Keratinocyte (primary cell): ENCODE data around the gene ARHGAP31.

Experiments used
- EZH2 ChIP-seq: IDR thresholded peaks from one replicate; pipeline ENCODE4 v1.6.1; 2012; ENCODE audit warnings: inconsistent platforms, mild to moderate bottlenecking, low read length, moderate library complexity
- TF ChIP-seq, protein P1 (sequence below), 3 experiments: IDR thresholded peaks in 1 of 3; conservative IDR thresholded peaks in 1 of 3; optimal IDR thresholded peaks in 1 of 3; 2 replicates in 2 of 3; 3 replicates in 1 of 3; pipeline versions ENCODE3 to v1.5.1; 2011; ENCODE audit warnings: low read length in 3 of 3, mild to moderate bottlenecking in 3 of 3, moderate library complexity in 2 of 3, control low read depth in 1 of 3, inconsistent platforms in 1 of 3; ENCODE audit not compliant: insufficient read depth in 2 of 3; ENCODE audit errors: extremely low read depth in 1 of 3

DNA sequence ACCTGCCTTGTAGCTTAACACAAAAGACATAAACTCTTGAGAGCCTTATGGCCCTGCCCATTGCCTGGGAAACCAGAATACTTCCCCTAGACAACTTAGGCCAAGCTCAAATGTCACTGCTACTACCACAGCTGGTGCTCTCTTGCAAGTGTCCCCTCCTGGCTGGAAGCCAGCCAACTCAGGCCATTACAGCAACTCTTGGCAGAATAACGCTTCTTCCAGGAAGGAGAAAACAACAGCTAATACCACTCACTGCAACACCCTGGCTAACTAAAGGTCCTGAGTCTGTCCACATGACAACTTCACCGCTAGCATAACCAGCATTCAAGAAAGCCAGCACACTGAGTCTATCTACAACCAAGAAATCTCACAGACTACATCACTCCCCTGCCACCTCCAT is 48.4 kb upstream of the ARHGAP31 start:
- TF ChIP-seq, protein P1, sequence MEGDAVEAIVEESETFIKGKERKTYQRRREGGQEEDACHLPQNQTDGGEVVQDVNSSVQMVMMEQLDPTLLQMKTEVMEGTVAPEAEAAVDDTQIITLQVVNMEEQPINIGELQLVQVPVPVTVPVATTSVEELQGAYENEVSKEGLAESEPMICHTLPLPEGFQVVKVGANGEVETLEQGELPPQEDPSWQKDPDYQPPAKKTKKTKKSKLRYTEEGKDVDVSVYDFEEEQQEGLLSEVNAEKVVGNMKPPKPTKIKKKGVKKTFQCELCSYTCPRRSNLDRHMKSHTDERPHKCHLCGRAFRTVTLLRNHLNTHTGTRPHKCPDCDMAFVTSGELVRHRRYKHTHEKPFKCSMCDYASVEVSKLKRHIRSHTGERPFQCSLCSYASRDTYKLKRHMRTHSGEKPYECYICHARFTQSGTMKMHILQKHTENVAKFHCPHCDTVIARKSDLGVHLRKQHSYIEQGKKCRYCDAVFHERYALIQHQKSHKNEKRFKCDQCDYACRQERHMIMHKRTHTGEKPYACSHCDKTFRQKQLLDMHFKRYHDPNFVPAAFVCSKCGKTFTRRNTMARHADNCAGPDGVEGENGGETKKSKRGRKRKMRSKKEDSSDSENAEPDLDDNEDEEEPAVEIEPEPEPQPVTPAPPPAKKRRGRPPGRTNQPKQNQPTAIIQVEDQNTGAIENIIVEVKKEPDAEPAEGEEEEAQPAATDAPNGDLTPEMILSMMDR (optimal IDR thresholded peaks at IDR 0.05 in 1 of 3, IDR thresholded peaks at IDR 0.05 in 1 of 3, conservative IDR thresholded peaks at IDR 0.05 in 1 of 3; ENCODE audit: extremely low read depth in 1 of 3, insufficient read depth in 2 of 3, low read length in 3 of 3), result no peak
- TF ChIP-seq EZH2, result no peak
